DMS 273 treated with DMSO at 0.1 percent for 48 hours (cell line): ENCODE data around the gene BANF2.

Experiments
- DNase-seq: peaks from one replicate; lab custom pipeline; 2025; lab: John Stamatoyannopoulos, UW

BANF2 gene

GRCh38 chr20:17710379-17711266, 10.9 kb downstream of the BANF2 start:
- no peak for DNase-seq

GRCh38 chr20:17711267-17711627, 11.5 kb downstream of the BANF2 start:
- DNase-seq: no peak

GRCh38 chr20:17712201-17712600, 12.4 kb downstream of the BANF2 start:
- DNase-seq: no peak

GRCh38 chr20:17712708-17713107, 12.9 kb downstream of the BANF2 start:
- DNase-seq: no peak

- no peak for DNase-seq
These were observed 14.8 kb downstream of the BANF2 start for GRCh38 chr20:17714597-17714996.

- DNase-seq: no peak
These were observed 15.3 kb downstream of the BANF2 start for GRCh38 chr20:17715075-17715474.

- DNase-seq: no peak
These were observed 16.6 kb downstream of the BANF2 start for GRCh38 chr20:17716331-17716730.

- DNase-seq: no peak
These were observed 21.0 kb downstream of the BANF2 start for GRCh38 chr20:17720755-17721154.

- DNase-seq: no peak
These were observed 22.2 kb downstream of the BANF2 start for GRCh38 chr20:17721802-17722486.

GRCh38 chr20:17722493-17723300, 22.9 kb downstream of the BANF2 start:
- no peak for DNase-seq

- DNase-seq: no peak
These were observed 23.5 kb downstream of the BANF2 start for GRCh38 chr20:17723301-17723691.

- DNase-seq: peak; percentile 59
These were observed 25.5 kb downstream of the BANF2 start for GRCh38 chr20:17725094-17725835.

GRCh38 chr20:17726902-17727301, 27.1 kb downstream of the BANF2 start:
- no peak for DNase-seq

- DNase-seq: no peak
These were observed 27.6 kb downstream of the BANF2 start for GRCh38 chr20:17727351-17727750.

GRCh38 chr20:17728074-17728473, 28.3 kb downstream of the BANF2 start:
- no peak for DNase-seq

GRCh38 chr20:17730071-17730470, 30.3 kb downstream of the BANF2 start:
- DNase-seq: no peak

- DNase-seq: no peak
These were observed 31.5 kb downstream of the BANF2 start for GRCh38 chr20:17731233-17731632.

GRCh38 chr20:17732907-17733521, 33.2 kb downstream of the BANF2 start:
- no peak for DNase-seq

- no peak for DNase-seq
These were observed 34.1 kb downstream of the BANF2 start for GRCh38 chr20:17733767-17734304.

- DNase-seq: no peak
These were observed 34.6 kb downstream of the BANF2 start for GRCh38 chr20:17734374-17734773.

GRCh38 chr20:17735206-17735804, 35.5 kb downstream of the BANF2 start:
- no peak for DNase-seq
